Left renal pelvis (tissue), 4 donors: Measurements from ENCODE around the gene ENPP1. TPM values are rescaled to one million over a fixed set of nuclear protein-coding genes. Genes with fewer than 3 reads are reported as not detected.

ENCODE experiments used
- DNase-seq, 4 donors: peaks; one replicate each; pipeline ENCODE4 v3.0.0-alpha.2; 2013; ENCODE audit warnings: low read depth in 4 of 4, low spot score in 3 of 4
- polyA plus RNA-seq, 4 donors: library from polyadenylated mRNA; unstranded; fragments of 120-200 nt; gene quantifications; one replicate each; pipeline ENCODE4 v1.2.1, GENCODE V29; 2013; ENCODE audit not compliant: insufficient read length in 4 of 4

ENPP1 gene
- polyA plus RNA-seq, 4 donors: 14.5 to 22.5 (median 20.0) TPM

DNA sequence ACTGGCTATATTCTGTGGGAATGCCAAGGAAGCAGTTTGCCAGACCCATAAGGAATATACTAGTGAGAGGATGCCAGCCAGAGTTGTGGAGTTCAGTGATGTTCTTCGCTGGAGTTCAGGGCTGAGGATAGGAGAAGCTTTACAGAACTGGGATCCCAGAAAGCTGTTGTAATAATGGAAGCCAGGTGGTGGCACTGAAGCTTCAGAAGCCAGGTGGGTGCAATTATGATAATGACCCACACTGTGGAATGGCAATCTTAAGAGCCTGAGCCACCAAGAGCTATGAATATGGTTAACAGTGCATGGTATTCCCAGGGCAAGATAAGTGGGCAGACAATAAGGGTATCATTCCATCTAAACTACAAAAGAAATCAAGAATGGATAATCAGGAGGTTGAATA lies 25.1 kb upstream of the ENPP1 start:
- DNase-seq: no peak

DNA sequence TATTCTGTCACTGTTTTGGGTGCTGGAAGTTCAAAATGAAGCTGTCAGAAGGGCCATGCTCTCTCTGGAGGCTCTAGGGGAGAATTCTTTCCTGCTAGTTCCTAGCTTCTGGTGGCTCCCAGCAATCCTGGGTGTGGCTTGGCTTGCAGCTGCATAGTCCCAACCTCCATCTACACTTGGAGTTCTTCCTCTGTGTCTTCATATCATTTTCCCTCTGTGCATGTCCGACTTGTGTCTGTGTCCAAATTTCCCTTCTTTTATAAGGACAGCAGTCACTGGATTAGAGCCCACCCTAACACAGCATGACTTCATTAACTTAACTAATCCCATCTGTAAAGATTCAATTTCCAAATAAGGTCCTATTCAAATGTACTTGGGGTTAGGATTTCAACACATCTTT lies 23.3 kb upstream of the ENPP1 start:
- DNase-seq: no peak

DNA sequence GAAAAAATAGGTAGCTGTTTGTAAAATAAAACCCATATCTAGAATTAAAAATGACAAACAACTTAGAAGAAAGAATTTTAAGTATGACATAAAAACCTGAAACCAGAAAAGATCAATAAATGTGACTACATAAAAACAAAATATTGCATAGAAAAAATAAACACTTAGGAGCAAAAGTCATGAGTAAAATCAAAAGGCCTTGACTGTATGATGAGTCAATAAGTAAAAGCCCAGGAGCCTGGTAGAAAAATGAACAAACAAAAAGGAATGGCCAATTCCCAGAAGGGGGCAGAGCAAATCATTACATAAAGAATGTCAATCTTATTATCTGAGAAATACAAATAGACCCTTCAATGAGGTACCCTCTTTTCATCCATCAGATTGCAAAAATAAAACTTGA lies 20.7 kb upstream of the ENPP1 start:
- DNase-seq: no peak

DNA sequence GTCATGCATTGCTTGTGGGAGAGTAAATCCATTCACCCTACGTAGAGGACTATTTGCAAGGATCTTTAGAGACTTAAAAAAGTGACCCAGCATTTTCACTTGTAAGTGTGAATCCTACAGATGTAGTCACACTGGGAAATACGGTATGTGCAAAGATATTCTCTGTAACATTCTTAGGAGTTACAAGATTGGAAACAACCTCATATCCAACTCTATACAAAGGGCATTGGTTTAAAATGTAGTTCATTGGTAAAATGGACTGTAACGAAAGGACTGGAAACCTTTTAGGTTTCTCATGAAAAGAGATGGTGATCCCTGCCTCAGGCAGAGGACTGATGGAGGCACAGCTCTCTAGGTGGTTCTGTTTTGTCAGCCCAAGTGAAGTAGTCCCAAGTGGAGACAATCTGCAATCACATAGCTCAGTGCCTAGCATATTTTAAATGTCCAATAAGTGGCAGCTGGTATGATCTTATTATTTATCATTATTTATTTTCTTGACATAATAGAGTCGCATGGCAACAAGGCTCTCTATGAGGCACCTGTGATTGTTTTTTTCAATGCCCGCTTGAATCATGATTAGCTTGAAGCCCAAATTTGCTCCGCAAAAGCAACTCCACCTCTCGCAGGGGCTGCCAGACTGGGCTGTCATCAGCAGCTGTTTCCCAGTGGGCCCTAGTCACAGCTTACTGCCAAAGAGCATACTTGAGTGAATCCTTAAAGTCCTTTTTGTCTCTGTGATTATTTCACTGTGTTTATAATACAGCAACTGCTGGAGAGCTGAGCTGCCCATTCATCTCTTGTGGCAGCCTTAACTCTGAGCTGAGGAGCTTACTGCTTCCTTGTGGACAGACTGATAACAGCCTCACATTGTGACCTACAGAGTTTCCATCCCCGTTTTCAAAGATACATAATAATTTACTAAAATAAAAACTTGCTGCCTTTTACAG lies 19.8 kb upstream of the ENPP1 start:
- DNase-seq: no peak

DNA sequence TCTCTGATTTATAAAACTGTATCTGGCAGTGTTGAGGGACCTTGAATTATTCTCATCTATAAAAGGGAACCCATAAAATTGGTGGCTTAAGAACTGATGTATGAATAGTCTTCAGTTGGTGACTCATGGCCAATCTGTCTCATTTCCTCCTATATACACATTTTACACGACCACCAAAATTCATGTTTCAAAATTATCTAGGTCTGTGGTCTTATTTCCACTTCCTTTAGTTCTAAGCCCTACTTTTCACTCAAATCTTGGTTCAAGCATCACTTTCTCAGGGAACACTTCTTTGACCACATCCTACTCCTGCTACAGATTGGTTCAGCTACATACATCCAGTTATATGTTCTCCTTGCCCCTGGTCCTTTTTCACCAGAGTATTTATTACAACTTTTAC lies 18.6 kb upstream of the ENPP1 start:
- no peak for DNase-seq

DNA sequence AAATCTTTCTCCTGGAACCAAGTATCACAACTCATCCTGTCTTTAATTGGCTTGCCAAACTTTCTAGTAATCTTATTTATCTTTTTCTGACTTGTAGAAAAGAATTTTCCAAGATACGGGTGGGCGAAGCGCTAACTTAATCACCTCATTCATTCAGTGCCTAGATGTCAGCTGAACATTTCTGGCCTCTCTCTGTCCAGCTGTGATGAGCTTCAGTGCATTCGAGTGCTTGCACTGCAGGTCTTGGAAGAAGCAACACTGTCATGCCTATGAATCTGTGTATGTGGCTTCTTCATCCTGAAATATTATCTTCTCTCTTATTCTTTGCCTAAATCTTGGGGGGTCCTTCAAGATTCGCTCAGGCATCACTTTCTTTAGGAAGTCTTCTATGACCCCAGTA lies 16.3 kb upstream of the ENPP1 start:
- DNase-seq: no peak

DNA sequence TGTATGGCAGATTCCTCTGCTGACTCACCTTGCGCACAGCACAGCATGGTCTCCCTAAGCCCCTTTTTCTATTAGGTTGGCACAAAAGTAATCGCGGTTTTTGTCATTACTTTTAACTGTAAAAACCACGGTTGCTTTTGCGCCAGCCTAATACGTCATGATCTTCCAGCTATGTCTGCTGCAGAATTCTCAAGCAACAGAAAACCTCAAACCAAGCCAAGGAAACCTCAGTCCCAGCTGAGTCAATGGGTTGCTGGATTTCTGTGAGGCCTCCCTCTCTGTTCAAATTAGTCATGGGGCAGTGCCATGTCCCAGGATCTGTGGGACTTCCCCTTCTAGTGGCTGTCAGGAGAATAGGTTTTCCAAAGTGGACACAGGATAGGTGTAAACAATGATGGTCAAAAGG lies 15.7 kb upstream of the ENPP1 start:
- no peak for DNase-seq

DNA sequence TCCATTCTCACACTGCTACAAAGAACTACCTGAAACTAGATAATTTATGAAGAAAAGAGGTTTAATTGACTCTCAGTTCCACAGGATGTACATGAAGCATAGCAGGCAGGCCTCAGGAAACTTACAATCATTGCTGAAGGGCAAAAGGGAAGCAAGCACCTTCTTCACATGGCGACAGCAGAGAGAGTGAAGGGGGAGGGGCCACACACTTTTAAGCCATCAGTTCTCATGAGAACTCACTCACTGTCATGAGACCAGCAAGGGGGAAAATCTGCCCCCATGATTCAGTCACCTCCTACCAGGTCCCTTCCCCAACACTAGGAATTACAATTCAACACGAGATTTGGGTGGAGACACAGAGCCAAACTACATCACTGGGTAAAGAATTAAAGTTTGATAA lies 12.5 kb upstream of the ENPP1 start:
- DNase-seq: no peak

DNA sequence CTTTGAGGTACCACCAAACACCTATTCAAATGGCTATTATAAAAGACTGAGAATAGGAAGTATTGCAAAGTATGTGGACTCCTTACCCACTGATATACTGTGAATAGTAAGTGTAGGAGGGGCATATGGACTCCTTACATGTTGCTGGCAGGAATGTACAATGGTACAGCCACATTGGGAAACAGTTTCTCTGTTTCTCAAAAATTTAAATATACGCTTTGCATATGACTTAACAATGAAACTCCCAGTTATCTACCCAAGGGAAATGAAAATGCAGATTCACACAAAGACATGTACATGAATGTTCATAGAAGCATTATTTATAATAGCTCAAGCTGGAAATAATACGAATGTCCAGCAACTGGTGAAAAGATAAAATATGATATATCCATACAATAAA lies 5.5 kb upstream of the ENPP1 start:
- no peak for DNase-seq

DNA sequence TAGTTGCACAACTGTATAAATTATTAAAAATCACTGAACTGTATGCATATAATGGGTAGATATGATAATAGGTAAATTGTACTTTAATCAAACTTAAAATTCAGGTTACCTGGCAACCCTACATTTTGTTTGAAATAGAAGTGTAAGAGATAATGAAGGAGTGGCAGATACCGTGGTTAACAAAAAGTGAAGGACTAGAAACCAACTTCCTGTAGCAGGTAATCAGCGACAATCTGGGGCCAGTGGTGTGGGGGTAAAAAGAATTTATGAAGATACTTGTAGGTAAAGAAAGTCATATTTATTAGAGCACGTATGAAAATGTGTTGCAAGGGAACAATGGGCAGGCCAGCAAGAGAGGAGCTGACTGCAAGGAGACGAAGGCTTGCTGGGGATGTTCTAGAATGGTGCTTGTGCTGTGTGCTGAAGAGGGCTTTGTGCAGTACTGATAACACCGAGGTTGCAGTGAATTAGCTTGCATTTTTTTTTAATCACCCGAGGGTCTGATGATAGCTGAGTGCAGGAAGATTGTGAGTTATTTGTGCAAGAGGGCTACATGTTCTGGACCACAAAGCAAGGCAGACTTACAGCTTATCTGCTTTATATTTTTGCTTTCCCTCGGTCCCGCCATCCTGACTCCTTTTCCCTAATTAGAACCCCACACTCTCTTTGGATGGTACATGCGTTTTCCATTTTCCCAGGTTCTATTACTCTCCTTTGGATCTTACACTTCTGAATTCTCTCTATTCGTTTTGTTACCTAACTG lies 4.6 kb upstream of the ENPP1 start:
- DNase-seq: no peak

DNA sequence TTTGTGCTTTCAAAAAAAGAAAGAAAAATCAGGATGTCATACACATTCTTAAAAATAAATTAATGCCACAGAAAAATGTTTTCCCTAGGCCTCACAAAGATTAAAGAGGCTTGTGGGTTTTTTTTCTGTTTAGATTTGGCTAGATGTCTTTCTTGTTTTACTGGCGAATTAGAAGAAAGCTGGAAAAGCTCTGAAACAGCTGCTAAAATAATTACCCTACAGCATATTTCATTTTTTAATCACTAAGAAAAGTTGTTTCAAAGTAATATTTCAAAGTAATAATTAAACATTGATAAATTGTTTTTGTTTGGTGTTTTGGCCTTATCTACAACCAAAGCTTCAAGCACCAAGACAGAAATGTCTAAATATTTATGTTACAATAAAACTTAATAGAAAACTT lies 3.7 kb upstream of the ENPP1 start:
- peak in 3 of 4 donors; percentile 36 to 64 (median 52) for DNase-seq

DNA sequence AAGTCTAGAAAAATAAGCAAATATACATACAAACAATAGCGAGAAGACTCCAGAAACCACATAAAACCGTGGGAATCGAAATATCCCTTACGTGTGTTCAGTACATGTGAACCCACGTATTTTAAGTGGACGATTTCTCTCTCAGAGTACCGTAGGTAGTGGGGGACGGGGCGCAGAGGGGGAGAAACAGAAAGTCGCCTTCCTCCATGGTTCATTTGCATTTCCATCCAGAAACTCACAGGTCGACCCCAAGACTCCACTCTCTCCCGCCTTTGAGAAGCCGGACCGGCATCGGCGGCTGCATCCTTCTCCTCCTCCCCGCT lies 538 bp upstream of the ENPP1 start:
- no peak for DNase-seq

DNA sequence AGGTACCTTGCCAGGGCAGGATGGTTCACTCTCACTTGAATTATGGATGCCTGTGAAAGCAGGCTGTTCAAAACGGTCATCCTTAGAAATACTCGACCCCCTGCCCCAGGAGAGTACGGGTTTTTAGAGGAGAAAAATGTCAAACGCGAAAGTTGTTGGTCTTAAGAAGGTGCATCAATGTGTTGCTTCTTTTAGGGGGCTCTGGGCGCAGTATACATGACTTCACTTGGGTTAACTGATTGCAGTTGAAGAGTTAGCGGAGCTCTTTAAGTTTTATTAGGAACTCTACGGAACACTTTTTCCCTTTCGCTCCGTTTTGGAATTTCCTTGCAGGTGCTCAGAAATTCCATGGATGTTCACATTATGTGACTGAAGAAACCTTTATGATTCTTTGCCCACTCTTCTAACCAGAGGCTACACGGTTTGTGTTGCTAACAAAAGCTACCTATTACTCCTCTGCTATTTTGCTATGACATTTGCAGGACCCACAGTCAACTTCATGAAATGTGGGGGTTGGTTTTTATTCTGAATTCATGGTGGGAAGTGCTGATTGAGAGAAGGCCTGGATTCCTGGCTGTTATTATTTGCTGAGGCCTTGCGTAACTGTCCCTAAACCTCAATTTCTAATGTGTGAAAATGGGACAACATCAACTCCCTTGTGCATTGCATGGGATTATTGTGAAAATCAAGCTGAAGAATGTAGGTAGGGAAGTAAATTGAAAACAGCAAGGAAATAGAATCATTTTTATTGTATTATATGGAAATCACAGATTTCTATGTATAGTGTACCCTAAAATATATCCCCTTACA lies 845 bp downstream of the ENPP1 start:
- DNase-seq: no peak

DNA sequence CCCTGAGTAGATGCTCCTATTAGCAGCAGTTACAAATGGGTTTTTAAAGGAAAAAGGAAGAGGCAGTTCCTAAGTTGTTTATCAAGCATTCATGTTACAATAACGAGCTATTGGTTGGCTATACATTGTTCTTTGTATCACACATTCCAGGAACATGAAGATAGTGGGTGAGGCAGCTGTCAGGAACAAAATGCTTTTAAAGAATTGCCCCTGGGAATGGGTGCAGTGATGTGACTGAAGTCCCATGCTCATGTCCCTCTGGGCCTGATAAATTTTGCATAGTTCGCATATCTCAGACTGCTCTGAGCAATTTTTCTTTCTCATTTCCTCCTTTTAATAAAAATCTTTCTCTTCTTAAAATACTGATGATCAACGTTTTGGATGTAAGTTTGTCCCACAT lies 3.7 kb downstream of the ENPP1 start:
- DNase-seq: no peak

DNA sequence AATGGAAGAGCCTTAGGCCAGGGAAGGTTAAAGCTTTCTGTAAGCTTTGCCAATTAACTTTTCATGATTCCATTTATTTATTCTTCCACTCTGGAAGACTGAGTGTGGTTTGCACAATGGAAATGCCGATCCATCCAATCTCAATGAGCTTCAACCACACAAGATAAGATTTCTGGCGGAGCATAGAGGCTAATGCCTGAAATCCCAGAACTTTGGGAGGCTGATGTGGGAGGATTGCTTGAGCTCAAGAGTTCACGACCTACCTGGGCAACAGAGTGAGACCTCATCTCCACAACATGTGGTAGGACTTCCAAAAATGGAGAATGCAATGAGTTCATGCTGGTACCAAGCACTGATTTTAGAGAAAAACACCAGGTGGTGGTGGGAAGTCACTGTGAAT lies 6.2 kb downstream of the ENPP1 start:
- DNase-seq: no peak

DNA sequence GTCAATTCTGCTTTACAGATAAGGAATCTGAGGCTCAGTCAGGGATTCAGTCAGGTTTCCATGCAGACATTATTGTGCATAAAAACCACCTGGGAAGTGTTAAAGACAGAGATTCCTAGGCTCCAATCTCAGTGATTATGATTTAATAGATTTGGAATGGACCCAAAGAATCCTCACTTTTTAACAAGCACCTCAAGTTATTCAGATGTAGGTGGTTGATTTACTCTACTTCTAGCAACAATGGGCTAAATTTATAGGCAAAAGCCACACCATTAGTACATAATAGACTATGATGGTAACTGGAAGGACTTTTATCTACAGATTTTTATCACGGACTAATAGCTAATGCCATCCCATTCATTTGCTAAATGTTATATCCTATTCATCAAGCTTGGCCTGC lies 9.0 kb downstream of the ENPP1 start:
- no peak for DNase-seq

DNA sequence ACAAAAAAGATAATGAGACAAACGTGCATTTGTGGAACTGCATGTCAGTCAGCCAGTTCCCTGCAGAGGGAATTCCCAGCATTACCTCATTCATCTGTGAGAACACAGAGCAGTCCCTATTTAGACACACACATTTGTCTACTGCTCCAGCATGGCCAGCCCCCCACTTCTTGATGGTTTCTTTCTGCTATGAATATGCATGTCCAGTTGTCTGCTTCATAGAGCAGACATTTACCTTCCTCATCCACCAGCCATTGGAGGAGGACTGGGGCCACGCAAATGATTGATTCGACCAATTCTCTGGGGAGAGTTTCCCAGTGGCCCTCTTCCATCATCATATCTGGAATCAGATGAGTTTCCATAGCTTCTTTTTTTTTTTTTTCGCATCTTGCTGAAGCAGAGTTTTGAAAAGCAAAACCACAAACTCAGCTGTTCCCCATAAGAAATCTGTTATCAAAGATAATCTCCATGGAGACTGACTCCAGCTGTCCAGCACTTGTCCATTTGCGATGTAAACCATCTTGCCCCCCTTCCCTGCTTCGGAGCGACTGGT lies 11.8 kb downstream of the ENPP1 start:
- no peak for DNase-seq

DNA sequence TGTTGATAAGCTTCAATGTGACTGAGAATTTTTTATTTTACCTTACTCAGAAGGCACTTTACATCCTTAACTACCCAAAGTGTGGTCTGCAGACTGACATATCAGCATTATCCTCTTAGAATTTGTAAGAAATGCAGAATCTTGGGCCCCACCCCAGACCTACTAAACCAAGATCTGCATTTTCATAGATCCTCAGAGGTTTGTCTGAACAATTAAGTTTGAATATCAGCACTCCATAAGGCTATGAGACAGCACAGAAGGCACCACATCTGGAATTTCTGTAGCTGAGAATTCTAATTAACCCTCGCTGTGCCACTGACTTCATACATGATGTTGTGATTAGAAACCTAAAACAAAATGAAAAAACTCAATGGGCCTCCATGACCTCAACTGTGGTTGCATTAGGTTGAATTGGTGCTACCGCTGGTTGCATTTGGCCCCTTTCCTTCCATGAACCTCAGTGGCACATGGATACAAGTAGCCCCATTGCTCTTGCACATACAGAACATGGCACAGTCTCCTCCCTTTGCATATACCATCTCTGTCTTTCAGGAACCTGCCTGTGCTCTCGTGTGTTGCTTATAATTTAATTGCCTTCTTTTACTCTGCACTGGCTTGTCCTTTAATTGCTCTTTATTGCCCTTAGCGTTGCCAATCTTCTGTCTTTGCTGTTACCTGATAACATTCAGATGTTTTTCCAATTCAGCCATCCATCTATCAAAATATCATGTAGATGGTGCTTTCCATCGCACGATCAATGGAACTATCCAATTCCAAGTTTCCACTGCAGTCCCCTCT lies 13.4 kb downstream of the ENPP1 start:
- DNase-seq: no peak

DNA sequence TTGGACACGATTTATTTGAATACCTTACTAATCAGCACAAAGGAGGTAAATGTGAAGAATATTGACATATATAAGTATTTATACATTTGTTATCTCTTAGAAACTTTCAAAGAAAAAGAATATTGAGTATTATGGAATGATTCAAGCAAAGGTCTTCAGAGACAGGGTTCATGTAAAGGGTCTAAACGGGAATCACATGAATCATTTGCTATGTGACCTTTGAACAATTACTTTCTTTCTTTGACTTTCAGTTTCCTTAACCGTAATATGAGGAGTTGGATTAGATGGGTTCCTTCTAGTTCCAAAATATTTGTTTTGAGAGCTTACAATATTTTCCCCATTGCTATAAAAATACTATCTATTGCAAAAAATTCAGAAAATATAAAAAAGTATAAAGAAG lies 14.3 kb downstream of the ENPP1 start:
- DNase-seq: no peak

DNA sequence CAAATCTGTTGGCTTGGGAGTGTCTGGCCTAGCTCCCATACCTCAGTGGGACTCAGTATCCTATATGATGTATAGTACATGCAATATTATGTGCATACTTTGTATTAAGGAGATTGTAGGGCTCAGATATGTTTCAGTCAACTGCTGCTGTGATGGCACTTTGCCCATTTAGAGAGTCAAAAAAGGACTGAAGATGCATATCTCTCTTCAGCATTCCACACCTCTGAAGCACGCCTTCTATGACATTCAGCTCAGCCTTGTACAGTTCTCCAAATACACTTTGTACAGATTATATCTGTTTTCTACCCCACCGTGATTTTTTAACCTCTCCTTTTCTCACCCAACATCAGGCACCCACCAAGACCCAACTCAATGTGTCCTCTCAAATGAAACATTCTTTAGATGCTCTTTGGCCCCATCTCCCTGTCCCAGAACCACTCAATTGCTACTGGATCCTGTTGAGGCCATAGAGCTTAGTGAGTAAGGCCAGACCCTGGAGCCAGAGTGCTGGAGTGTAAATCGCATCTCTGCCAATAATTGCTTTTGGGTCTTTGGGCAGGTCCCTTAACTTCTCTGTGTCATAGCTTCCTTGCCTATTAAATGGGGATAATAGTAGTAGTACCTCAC lies 15.6 kb downstream of the ENPP1 start:
- DNase-seq: no peak
